H9 (cell line): Measurements from ENCODE around the gene DNM2. TPM values are rescaled to one million over a fixed set of nuclear protein-coding genes. Genes with fewer than 3 reads are reported as not detected.
A peak's percentile ranks its signal among the peaks of the same experiment; 100 is the strongest.

Experiments used
- DNase-seq: peaks from one replicate; pipeline ENCODE4 v3.0.0-alpha.2; 2017
- H2AFZ ChIP-seq: one replicate; pipeline ENCODE4 v1.6.1; 2013; ENCODE audit warnings: mild to moderate bottlenecking, low read length, control low read depth, moderate library complexity
- H2AK5ac ChIP-seq: 2 replicates; pipeline ENCODE4 v1.6.1; 2013; ENCODE audit warnings: low read length, control low read depth, mixed read lengths; ENCODE audit not compliant: insufficient read length
- H2BK120ac ChIP-seq: one replicate; pipeline ENCODE4 v1.6.1; 2013; ENCODE audit warnings: low read depth, mild to moderate bottlenecking, low read length, control low read depth, inconsistent platforms; ENCODE audit not compliant: poor library complexity, severe bottlenecking
- H2BK12ac ChIP-seq: 2 replicates; pipeline ENCODE4 v1.6.1; 2013; ENCODE audit warnings: low read length, control low read depth, mixed read lengths, low read depth; ENCODE audit not compliant: insufficient read length
- H2BK15ac ChIP-seq: 2 replicates; pipeline ENCODE4 v1.6.1; 2013; ENCODE audit warnings: low read depth, low read length, control low read depth
- H2BK20ac ChIP-seq: one replicate; pipeline ENCODE4 v1.6.1; 2013; ENCODE audit warnings: low read depth, mild to moderate bottlenecking, low read length, control low read depth, inconsistent platforms; ENCODE audit not compliant: poor library complexity, severe bottlenecking
- H2BK5ac ChIP-seq: 2 replicates; pipeline ENCODE4 v1.6.1; 2013; ENCODE audit warnings: low read length, control low read depth, mixed read lengths; ENCODE audit not compliant: insufficient read length
- H3K14ac ChIP-seq: 2 replicates; pipeline ENCODE4 v1.6.1; 2013; ENCODE audit warnings: low read length, control low read depth; ENCODE audit not compliant: insufficient read depth
- H3K18ac ChIP-seq: 2 replicates; pipeline ENCODE4 v1.6.1; 2013; ENCODE audit warnings: low read depth, mild to moderate bottlenecking, mixed read lengths, low read length, control low read depth; ENCODE audit not compliant: insufficient read length
- H3K23ac ChIP-seq: 2 replicates; pipeline ENCODE4 v1.6.1; 2013; ENCODE audit warnings: low read length, control low read depth, mixed read lengths, low read depth; ENCODE audit not compliant: insufficient read length
- H3K23me2 ChIP-seq: 2 replicates; pipeline ENCODE4 v1.6.1; 2013; ENCODE audit warnings: low read depth, mild to moderate bottlenecking, mixed read lengths, low read length, control low read depth; ENCODE audit not compliant: insufficient read length, poor library complexity, severe bottlenecking
- H3K27ac ChIP-seq: 2 replicates; pipeline ENCODE4 v1.5.1; 2013; ENCODE audit warnings: low read length, control low read depth, mixed read lengths, low read depth; ENCODE audit not compliant: insufficient read length
- H3K27me3 ChIP-seq: 2 replicates; pipeline ENCODE4 v1.6.1; 2013; ENCODE audit warnings: low read length, control low read depth, inconsistent platforms; ENCODE audit not compliant: insufficient read depth
- H3K4ac ChIP-seq: 2 replicates; pipeline ENCODE4 v1.6.1; 2013; ENCODE audit warnings: low read depth, mild to moderate bottlenecking, control low read depth, inconsistent platforms, low read length, moderate library complexity
- H3K4me1 ChIP-seq: 2 replicates; pipeline ENCODE4 v1.6.1; 2013; ENCODE audit warnings: low read length, control low read depth, inconsistent platforms; ENCODE audit not compliant: insufficient read depth
- H3K4me2 ChIP-seq: 2 replicates; pipeline ENCODE4 v1.6.1; 2013; ENCODE audit warnings: low read length, control low read depth, mixed read lengths; ENCODE audit not compliant: insufficient read length, insufficient read depth
- H3K56ac ChIP-seq: 2 replicates; pipeline ENCODE4 v1.6.1; 2013; ENCODE audit warnings: low read depth, mild to moderate bottlenecking, mixed read lengths, low read length, control low read depth; ENCODE audit not compliant: insufficient read length
- H3K79me1 ChIP-seq: 2 replicates; pipeline ENCODE4 v1.6.1; 2013; ENCODE audit warnings: low read depth, mild to moderate bottlenecking, moderate library complexity, low read length, control low read depth, inconsistent platforms; ENCODE audit not compliant: insufficient read depth, poor library complexity, severe bottlenecking
- H3K79me2 ChIP-seq: 2 replicates; pipeline ENCODE4 v1.6.1; 2013; ENCODE audit warnings: low read length, control low read depth, inconsistent platforms; ENCODE audit not compliant: insufficient read depth
- H3K9ac ChIP-seq: 2 replicates; pipeline ENCODE4 v1.6.1; 2013; ENCODE audit warnings: low read length, control low read depth, mixed read lengths; ENCODE audit not compliant: insufficient read length; ENCODE audit errors: extremely low read depth
- H3K9me3 ChIP-seq: one replicate; pipeline ENCODE4 v1.6.1; 2013; ENCODE audit warnings: low read depth, low read length, inconsistent platforms; ENCODE audit not compliant: control insufficient read depth
- H3T11ph ChIP-seq: one replicate; pipeline ENCODE4 v1.6.1; 2013; ENCODE audit warnings: mild to moderate bottlenecking, low read length, control low read depth, inconsistent platforms
- H4K20me1 ChIP-seq: one replicate; pipeline ENCODE4 v1.6.1; 2013; ENCODE audit not compliant: control insufficient read depth, insufficient read length, insufficient read depth
- H4K5ac ChIP-seq: 2 replicates; pipeline ENCODE4 v1.6.1; 2013; ENCODE audit warnings: low read depth, mild to moderate bottlenecking, mixed read lengths, low read length, control low read depth; ENCODE audit not compliant: insufficient read length
- H4K8ac ChIP-seq: replicated peaks from 2 replicates; pipeline ENCODE4 v1.6.1; 2013; ENCODE audit warnings: low read length, control low read depth, mixed read lengths, low read depth; ENCODE audit not compliant: insufficient read length
- H4K91ac ChIP-seq: 2 replicates; pipeline ENCODE4 v1.6.1; 2013; ENCODE audit warnings: low read depth, mild to moderate bottlenecking, moderate library complexity, mixed read lengths, low read length, control low read depth; ENCODE audit not compliant: insufficient read length
- H3K27ac Mint-ChIP-seq, 3 experiments: 2 replicates in 2 of 3; 3 replicates in 1 of 3; pipeline ENCODE4 v1.8.0; 2020 to 2021; ENCODE audit warnings: mixed read lengths in 3 of 3, mild to moderate bottlenecking in 1 of 3, moderate library complexity in 1 of 3
- H3K27me3 Mint-ChIP-seq: 2 replicates; pipeline ENCODE4 v1.8.0; 2021; ENCODE audit warnings: low read depth, mild to moderate bottlenecking, moderate library complexity, mixed read lengths
- H3K36me3 Mint-ChIP-seq, 3 experiments: 2 replicates in 2 of 3; 3 replicates in 1 of 3; pipeline ENCODE4 v1.8.0; 2020 to 2021; ENCODE audit warnings: low read depth in 3 of 3, mixed read lengths in 3 of 3; ENCODE audit not compliant: insufficient read depth in 1 of 3
- H3K4me1 Mint-ChIP-seq, 2 experiments: 2 replicates each; pipeline ENCODE4 v1.8.0; 2020; ENCODE audit warnings: mixed read lengths in 2 of 2
- H3K4me3 Mint-ChIP-seq, 2 experiments: 2 replicates in 1 of 2; 3 replicates in 1 of 2; pipeline ENCODE4 v1.8.0; 2020 to 2021; ENCODE audit warnings: mild to moderate bottlenecking in 2 of 2, mixed read lengths in 2 of 2, moderate library complexity in 1 of 2
- H3K9me3 Mint-ChIP-seq, 2 experiments: 2 replicates in 1 of 2; 3 replicates in 1 of 2; pipeline ENCODE4 v1.8.0; 2020; ENCODE audit warnings: mild to moderate bottlenecking in 2 of 2, mixed read lengths in 2 of 2, moderate library complexity in 1 of 2
- CTCF ChIP-seq: fragments of 200-600 bp; sonication (generic); conservative IDR thresholded peaks from 3 replicates; pipeline ENCODE4 v1.8.0; 2021; ENCODE audit warnings: antibody characterized with exemption, mild to moderate bottlenecking
- WGBS: extraction: QIAGEN DNeasy Blood & Tissue Kit; methylation state at CpG from one replicate; pipeline ENCODE4 v1.1.7; 2013; ENCODE audit warnings: missing lambda C conversion rate, low lambda C conversion rate, mixed read lengths; ENCODE audit not compliant: insufficient read length; ENCODE audit errors: extremely low coverage; 5-methylcytosine and 5-hydroxymethylcytosine counted together
- total RNA-seq: library from RNA; stranded (reverse); gene quantifications from 2 replicates; pipeline ENCODE4 v1.2.1, GENCODE V29; 2021

DNM2 gene
- total RNA-seq, 1 experiment from 2014 or later: 152 TPM

DNA sequence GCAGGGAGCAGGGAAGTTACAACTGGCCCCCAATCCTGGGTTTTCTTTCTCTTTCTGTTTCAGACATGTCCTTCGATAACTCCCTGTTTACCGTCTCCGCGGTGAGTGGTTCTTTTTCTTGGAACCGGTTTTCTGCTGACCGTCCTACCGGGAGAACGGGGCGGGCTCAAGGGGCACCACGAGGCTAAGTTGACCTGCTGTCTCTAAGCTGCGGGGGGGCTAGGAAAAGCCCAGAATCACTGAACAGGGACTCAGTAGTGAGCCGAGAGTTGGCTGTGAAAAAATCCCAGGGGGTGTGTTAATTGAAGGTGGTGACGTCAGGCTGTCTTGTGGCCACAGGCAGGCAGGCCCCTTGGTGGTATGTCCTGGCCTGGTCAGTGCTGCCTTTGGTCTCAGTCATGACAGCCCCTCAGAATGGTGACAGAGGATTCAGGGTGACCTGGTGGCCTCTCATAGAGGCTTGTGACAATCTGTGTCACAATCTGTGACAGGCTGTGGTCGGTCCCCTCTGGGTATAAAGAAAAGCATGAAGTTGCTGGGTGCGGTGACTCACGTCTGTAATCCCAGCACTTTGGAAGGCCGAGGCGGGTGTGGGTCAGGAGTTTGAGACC lies 145.3 kb downstream of the DNM2 start:
- H3T11ph ChIP-seq: no peak overlapping the region
- DNase-seq: no peak
- no peak overlapping the region for H3K23ac ChIP-seq
- no peak overlapping the region for H2BK20ac ChIP-seq
- no peak overlapping the region for H2BK120ac ChIP-seq
- no peaks in the 10 kb centered on the region for H3K27me3 ChIP-seq
- H3K27ac Mint-ChIP-seq: peak overlapping the region in 1 of 3 experiments; percentile 87; a peak in 2 of 7 replicates
- H3K9me3 ChIP-seq: no peaks in the 10 kb centered on the region
- no peaks in the 10 kb centered on the region for H4K20me1 ChIP-seq
- no peaks in the 10 kb centered on the region for H3K36me3 Mint-ChIP-seq
- no peak overlapping the region for H3K4me2 ChIP-seq
- no peak overlapping the region for H3K14ac ChIP-seq
- no peak overlapping the region; a peak in 1 of 5 replicates for H3K4me3 Mint-ChIP-seq
- no CpG with 5 or more reads among the region's 18 CpGs for WGBS
- H4K8ac ChIP-seq: no peak overlapping the region
- no peak overlapping the region for H3K9ac ChIP-seq
- peaks cover 6 to 20% of the 10 kb centered on the region in 2 experiments for H3K4me1 Mint-ChIP-seq
- H3K18ac ChIP-seq: no peak overlapping the region
- no peak overlapping the region for H2AK5ac ChIP-seq
- H3K4me1 ChIP-seq: 0 out of 2 replicates have a peak, but pooled peaks cover 2% of the 10 kb centered on the region
- no peak overlapping the region for H3K56ac ChIP-seq
- no peaks in the 10 kb centered on the region for H3K79me1 ChIP-seq
- H2BK15ac ChIP-seq: no peak overlapping the region
- no peak overlapping the region for H2BK12ac ChIP-seq
- H4K91ac ChIP-seq: no peak overlapping the region
- H3K27me3 Mint-ChIP-seq: no peaks in the 10 kb centered on the region
- no peak overlapping the region for H3K27ac ChIP-seq
- H2BK5ac ChIP-seq: no peak overlapping the region
- no peak overlapping the region for H3K4ac ChIP-seq
- TF ChIP-seq CTCF: no peak
- H3K9me3 Mint-ChIP-seq: no peaks in the 10 kb centered on the region
- H2AFZ ChIP-seq: no peak overlapping the region
- no peaks in the 10 kb centered on the region for H3K23me2 ChIP-seq
- H4K5ac ChIP-seq: no peak overlapping the region
- no peaks in the 10 kb centered on the region; the same call in 1 of the 2 replicates for H3K79me2 ChIP-seq
